Measurements from ENCODE around the gene SETD4.

SETD4 gene

DNA sequence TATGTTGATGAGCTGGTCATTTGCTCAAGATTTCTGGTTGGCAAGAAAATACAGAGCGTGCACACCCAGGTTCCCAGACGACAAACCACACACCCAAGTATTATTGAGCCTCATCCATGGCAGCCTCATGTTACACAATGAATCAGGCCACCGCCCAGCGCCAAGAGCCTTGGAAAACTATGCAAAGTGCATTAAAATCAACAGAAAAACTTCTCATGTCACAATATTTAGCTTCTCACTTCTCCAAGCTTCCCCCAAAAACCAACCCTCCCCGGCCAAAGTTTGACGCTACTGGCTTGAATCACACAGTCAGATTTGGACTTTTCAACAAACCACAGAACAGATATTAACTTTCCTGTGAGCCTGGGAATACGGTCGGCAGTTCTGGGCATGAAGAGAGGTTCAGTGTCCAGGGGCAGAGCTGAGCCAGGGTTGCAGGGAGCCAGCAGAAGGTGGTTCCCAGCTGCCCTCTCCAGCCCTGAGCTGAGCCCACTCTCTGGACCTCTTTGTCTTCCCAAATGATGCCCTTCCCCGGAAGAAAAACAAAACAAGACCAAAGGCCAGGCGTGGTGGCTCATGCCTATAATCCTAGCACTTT, 71.1 kb downstream of the SETD4 start:
- Mint-ChIP-seq H3K9me3 (no peaks in the 10 kb centered on the region), H3K27me3 (peaks cover 26% of the 10 kb centered on the region), H3K4me1 (ENCODE audit: low read depth) (no peaks in the 10 kb centered on the region), H3K4me3 (no peak overlapping the region), H3K36me3 (ENCODE audit: low read depth) (no peaks in the 10 kb centered on the region), H3K27ac (no peak overlapping the region)

DNA sequence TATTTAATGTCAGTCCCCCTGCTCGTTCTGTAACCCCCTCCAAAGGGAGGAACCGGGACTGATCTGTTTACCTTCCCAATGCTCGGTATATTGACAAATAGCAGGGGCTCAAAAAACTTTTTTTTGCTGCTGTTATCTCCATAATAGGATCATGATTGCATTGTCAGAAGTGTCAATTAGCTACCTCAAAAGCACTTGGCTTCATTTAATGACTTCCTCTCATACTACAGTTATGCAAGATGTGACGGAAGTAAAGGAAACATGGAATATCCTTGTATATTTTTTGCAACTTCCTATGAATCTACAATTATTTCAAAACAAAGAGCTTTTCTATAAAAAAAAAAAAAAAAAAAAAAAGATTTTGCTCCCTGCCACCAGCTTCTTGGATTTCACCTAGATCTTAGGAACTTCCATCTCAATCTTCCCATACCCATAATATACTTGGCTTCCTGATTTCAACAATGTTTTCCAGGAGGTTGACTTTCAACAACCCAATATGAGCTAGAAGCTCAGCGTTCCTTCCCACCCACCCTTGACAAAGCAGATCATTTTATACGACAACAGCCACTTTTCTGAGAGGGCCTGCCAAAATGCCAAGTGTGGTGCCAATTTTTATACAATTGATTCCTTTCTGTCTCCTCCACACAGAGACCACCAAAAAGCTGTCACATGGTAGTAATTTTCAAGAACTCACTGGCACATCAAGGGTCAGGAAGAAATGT, 71.7 kb downstream of the SETD4 start:
- peaks cover 26% of the 10 kb centered on the region for H3K27me3 Mint-ChIP-seq

DNA sequence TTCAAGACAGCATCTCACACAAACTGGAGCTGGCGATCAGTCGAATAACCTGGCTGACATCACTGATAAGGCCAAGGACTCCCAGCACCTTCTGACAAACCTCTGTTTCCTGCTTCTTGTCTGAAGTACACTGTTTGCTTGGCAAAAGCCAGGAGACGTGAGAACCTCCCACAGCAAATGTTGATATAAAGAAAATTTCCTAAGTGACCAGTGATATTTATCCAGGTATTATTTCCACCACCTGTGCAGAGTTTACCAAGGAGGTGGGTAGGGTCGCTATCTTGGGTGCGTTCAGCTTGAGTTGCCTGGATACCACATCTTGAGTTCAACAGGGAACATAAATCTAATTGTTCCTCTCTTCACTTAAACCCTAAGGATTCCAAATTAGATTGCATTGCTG, 72.9 kb downstream of the SETD4 start:
- Mint-ChIP-seq H3K27ac (no peak overlapping the region), H3K36me3 (ENCODE audit: low read depth) (no peaks in the 10 kb centered on the region), H3K4me3 (no peak overlapping the region), H3K27me3 (peaks cover 26% of the 10 kb centered on the region), H3K4me1 (ENCODE audit: low read depth) (no peaks in the 10 kb centered on the region), H3K9me3 (no peaks in the 10 kb centered on the region)

More for the DNA sequence above, 71.7 kb downstream of the SETD4 start:
- no peaks in the 10 kb centered on the region for H3K4me1 Mint-ChIP-seq (ENCODE audit: low read depth)
- no peak overlapping the region for H3K27ac Mint-ChIP-seq
- no peak overlapping the region for H3K4me3 Mint-ChIP-seq
- H3K9me3 Mint-ChIP-seq = no peaks in the 10 kb centered on the region
- H3K36me3 Mint-ChIP-seq (ENCODE audit: low read depth) = no peaks in the 10 kb centered on the region

DNA sequence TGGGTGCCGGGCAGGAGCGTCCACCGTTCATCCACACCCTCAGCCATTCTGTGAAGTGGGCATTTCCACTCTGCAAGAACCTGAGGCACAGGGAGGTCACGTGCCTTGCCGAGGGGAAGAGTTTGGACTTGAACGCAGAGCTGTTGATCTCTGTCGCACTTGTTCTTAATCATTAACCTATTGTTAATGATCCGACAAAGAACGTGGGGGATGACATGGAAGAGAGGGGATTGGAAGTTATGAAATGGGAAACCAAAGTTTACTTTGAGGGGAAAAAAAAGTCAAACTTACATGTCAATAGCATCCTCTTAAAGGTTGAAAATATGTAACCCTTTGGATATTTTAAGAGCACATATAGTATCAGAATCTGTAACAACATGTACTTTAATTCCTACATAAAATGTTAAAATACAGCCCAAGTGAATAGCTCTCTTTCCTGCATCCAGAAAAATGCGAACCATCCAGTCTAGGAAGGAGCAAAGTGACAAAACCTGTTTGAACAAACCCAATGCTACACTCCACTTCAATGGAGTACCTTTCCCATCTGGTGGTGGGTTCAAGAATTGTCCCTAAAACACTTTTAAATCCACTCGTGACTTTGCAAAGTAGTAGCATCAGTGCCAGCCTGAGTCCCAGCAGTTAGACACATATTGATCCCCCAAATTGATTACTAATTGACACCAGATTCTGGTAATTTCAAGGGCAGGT, 75.5 kb downstream of the SETD4 start:
- no peak overlapping the region for H3K27ac Mint-ChIP-seq
- no peak overlapping the region for H3K4me3 Mint-ChIP-seq
- no peaks in the 10 kb centered on the region for H3K9me3 Mint-ChIP-seq
- H3K4me1 Mint-ChIP-seq (ENCODE audit: low read depth) = no peaks in the 10 kb centered on the region
- H3K27me3 Mint-ChIP-seq = peaks cover 24% of the 10 kb centered on the region
- H3K36me3 Mint-ChIP-seq (ENCODE audit: low read depth) = no peaks in the 10 kb centered on the region
